Esophagus squamous epithelium (tissue), 5 donors: ENCODE results near the gene GDPD1. TPM values are rescaled to one million over a fixed set of nuclear protein-coding genes. Genes with fewer than 3 reads are reported as not detected.
"Not testable (repeated sequence)": the region's sequence is repeated elsewhere in the genome, so short reads cannot be mapped to it uniquely, and the experiment has no call there.

Source experiments
- DNase-seq: peaks from one replicate; lab custom pipeline; 2025; lab: John Stamatoyannopoulos, UW
- H3K27ac ChIP-seq, 4 donors: fragments of 200-600 bp; sonication (generic); one replicate each; pipeline ENCODE4 v1.5.1; 2016 to 2019; ENCODE audit warnings: mild to moderate bottlenecking in 1 of 4
- H3K27me3 ChIP-seq, 4 donors: fragments of 200-600 bp; sonication (generic); 1 replicate in 3 of 4; 2 replicates in 1 of 4; pipeline versions ENCODE4 v1.5.1 to v1.6.0; 2017 to 2021; ENCODE audit warnings: antibody characterized with exemption in 1 of 4
- H3K36me3 ChIP-seq, 3 donors: fragments of 200-600 bp; sonication (generic); one replicate each; pipeline ENCODE4 v1.5.1; 2016 to 2019
- H3K4me1 ChIP-seq, 3 donors: fragments of 200-600 bp; sonication (generic); one replicate each; pipeline ENCODE4 v1.5.1; 2017 to 2019
- H3K4me3 ChIP-seq, 4 donors: fragments of 200-600 bp; sonication (generic); 1 replicate in 3 of 4; 2 replicates in 1 of 4; pipeline ENCODE4 v1.5.1; 2016 to 2019; ENCODE audit warnings: mild to moderate bottlenecking in 2 of 4, moderate library complexity in 1 of 4
- H3K9me3 ChIP-seq, 3 donors: fragments of 200-600 bp; sonication (generic); one replicate each; pipeline ENCODE4 v1.5.1; 2016 to 2019
- CTCF ChIP-seq, 6 experiments: fragments of 450-650 bp in 4 of 6; fragments of 200-600 bp in 2 of 6; sonication (generic) in 2 of 6; IDR thresholded peaks; one replicate each; pipeline ENCODE4 v1.5.1; 2016 to 2019; ENCODE audit warnings: antibody characterized with exemption in 6 of 6, mild to moderate bottlenecking in 4 of 6, moderate library complexity in 4 of 6
- POLR2A ChIP-seq, 4 donors: fragments of 450-650 bp; IDR thresholded peaks; one replicate each; pipeline ENCODE4 v1.6.1; 2017; ENCODE audit warnings: antibody characterized with exemption in 4 of 4, mild to moderate bottlenecking in 4 of 4, moderate library complexity in 3 of 4
- WGBS, 2 donors: methylation state at CpG; one replicate each; pipeline ENCODE4 v1.1.5; 2018; 5-methylcytosine and 5-hydroxymethylcytosine counted together
- intact Hi-C: fragments of 100-400 bp; cut with DNase I; formaldehyde crosslinking; loops from one replicate; pipeline ENCODE4 v1.15.0; 2022
- total RNA-seq, 4 donors: library from RNA; depleted of rRNA; stranded (reverse); fragments of >200 nt; gene quantifications; one replicate each; pipeline ENCODE4 v1.1.0, GENCODE V29; 2016
- donor health status: DM: yes; HTN: yes; CAD: no.

The GDPD1 gene
- total RNA-seq, 4 donors from 2014 or later = 0.59 to 2.0 (median 1.9) TPM; not detected in 1

GRCh38 chr17:59219370-59219769 lies 941 bp upstream of the GDPD1 start:
- TF ChIP-seq POLR2A (IDR thresholded peaks at IDR 0.05) (no peak), CTCF (IDR thresholded peaks at IDR 0.05) (no peak)
- WGBS, 2 donors = 94 to 95% methylated on average over 16 of the region's 16 CpGs
- peaks cover 0 to 15% (median 0%) of the 10 kb centered on the region in 3 donors for H3K36me3 ChIP-seq
- H3K4me3 ChIP-seq = no peak overlapping the region
- H3K4me1 ChIP-seq = peaks cover 0 to 13% (median 5%) of the 10 kb centered on the region in 3 donors
- H3K9me3 ChIP-seq = no peaks in the 10 kb centered on the region
- DNase-seq = no peak
- H3K27ac ChIP-seq = no peak overlapping the region
- H3K27me3 ChIP-seq = no peaks in the 10 kb centered on the region
- intact Hi-C loops = no loop called here

DNA sequence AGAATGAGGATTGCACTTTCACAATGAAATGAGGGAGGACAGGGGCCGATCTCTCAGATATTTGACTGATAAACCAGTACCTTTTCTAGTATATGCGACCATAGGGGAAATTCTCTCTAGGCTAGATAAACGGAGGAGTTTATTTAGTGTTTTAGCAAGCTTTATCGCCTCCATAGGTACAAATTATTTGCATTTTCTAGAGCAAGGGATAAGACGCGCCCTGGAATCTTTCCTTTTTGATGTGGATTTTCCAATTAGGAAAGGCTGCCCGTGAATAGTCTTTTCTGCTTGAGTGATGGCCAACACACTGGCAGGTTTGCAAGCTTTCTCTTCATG lies 351 bp upstream of the GDPD1 start:
- intact Hi-C loops = no loop called here
- peaks cover 0 to 13% (median 5%) of the 10 kb centered on the region in 3 donors for H3K4me1 ChIP-seq
- H3K27ac ChIP-seq = peak overlapping the region in 3 of 4 donors; percentile 8 to 85 (median 78)
- 11 to 33% methylated on average over 7 of the region's 7 CpGs for WGBS, 2 donors
- no peak for TF ChIP-seq POLR2A (IDR thresholded peaks at IDR 0.05)
- no peak for TF ChIP-seq CTCF (IDR thresholded peaks at IDR 0.05)
- peaks cover 0 to 10% (median 0%) of the 10 kb centered on the region in 3 donors for H3K36me3 ChIP-seq
- H3K27me3 ChIP-seq = no peaks in the 10 kb centered on the region
- peak overlapping the region; percentile 73 to 93 (median 88) for H3K4me3 ChIP-seq
- no peak for DNase-seq
- H3K9me3 ChIP-seq = no peaks in the 10 kb centered on the region

DNA sequence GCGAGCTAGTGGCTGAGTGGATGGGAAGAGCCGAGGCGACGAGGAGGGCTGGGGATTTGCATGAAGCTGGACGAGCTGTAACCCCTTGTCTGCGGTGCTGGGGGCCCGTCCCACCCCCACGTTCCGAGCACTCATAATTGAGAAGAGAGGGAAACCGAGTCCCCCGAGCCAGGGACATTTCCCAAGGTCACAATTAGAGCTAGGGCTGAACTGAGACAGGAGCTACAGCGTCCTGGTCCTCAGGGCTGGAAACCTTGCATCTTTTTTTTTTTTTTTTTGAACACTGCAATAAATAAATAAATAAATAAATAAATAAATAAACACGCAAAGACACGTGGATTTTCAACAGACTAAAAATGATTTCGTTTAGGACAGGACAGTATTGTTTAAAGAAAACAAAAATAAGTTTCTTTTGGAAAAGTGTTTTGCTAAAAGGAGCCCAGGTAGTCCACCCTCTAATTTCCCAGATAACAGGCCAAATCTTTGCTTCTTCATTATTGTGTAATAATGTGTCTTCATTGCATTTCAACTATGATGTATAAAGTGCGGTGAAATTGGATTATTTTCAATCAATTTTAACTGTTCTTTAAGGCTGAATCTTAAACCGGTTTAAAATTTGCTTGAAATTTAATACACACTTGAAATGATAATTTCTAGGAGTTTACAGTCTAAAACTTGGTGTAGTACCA lies 992 bp downstream of the GDPD1 start:
- DNase-seq = no peak
- TF ChIP-seq POLR2A (IDR thresholded peaks at IDR 0.05) (no peak), CTCF (IDR thresholded peaks at IDR 0.05) (no peak)
- intact Hi-C loops = no loop called here
- Histone ChIP-seq H3K27ac (peak overlapping the region in 3 of 4 donors; percentile 78 to 88 (median 85)), H3K4me3 (peak overlapping the region; percentile 73 to 93 (median 88)), H3K27me3 (no peaks in the 10 kb centered on the region), H3K4me1 (peaks cover 0 to 13% (median 5%) of the 10 kb centered on the region in 3 donors), H3K36me3 (no peaks in the 10 kb centered on the region), H3K9me3 (no peaks in the 10 kb centered on the region)
- WGBS, 2 donors = 9 to 26% methylated on average over 6 to 17 of the region's 17 CpGs

- Histone ChIP-seq H3K36me3 (no peaks in the 10 kb centered on the region), H3K4me3 (no peak overlapping the region), H3K27me3 (no peaks in the 10 kb centered on the region), H3K27ac (no peak overlapping the region), H3K9me3 (no peaks in the 10 kb centered on the region), H3K4me1 (peaks cover 0 to 13% (median 5%) of the 10 kb centered on the region in 3 donors)
- TF ChIP-seq POLR2A (IDR thresholded peaks at IDR 0.05) (no peak), CTCF (IDR thresholded peaks at IDR 0.05) (no peak)
- no peak for DNase-seq
- intact Hi-C loops = no loop called here
- 92 to 94% methylated on average over 7 of the region's 7 CpGs for WGBS, 2 donors
Observed at GRCh38 chr17:59223813-59224212, 3.5 kb downstream of the GDPD1 start.

DNA sequence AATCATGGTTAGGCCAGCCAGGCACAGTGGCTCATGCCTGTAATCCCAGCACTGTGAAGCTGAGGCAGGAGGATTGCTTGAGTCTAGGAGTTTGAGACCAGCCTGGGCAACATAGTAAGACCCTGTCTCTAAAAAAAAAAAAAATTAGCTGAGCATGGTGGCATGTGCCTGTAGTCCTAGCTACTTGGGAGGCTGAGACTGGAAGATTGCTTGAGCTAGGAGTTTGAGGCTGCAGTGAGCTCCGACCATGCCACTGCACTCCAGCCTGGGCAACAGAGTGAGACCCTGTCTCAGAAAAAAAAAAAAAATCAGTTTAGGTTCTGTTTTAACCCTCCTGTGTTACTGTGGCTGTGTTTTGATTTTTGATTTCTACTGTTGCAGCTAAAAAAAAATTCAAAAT lies 8.3 kb downstream of the GDPD1 start:
- intact Hi-C loops, H3K27ac ChIP-seq: not testable (repeated sequence)
- WGBS, 2 donors = 77 to 85% methylated on average over 1 of the region's 1 CpG

More for the DNA sequence above, 8.3 kb downstream of the GDPD1 start:
- H3K9me3 ChIP-seq, H3K27me3 ChIP-seq, H3K4me3 ChIP-seq, DNase-seq, H3K36me3 ChIP-seq, H3K4me1 ChIP-seq: not testable (repeated sequence)
